ENCODE results near the gene AGAP1.

The AGAP1 gene

DNA sequence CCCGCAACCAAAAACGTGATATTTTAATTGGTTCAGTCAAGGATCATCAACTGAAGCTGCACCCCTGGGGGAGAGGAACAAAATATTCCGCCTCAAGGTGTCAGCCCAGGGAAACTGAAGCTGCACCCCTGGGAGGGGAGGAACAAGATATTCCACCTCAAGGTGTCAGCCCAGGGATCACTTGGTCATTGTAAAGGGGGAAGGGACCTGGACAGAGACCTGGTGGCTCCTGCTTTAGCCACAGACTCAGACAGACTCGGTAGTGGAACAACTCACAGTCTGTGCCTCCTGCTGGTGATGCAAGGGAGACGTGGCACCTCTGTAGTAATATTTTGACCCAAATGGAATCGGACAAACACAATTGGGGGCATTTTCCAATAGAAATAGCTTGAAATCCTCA, 599.3 kb downstream of the AGAP1 start:
- TF ChIP-seq POLR2AphosphoS5 (IDR thresholded peaks at IDR 0.05; ENCODE audit: low read depth, low read length) (no peak), SIN3A (IDR thresholded peaks at IDR 0.05; ENCODE audit: borderline replicate concordance, insufficient read depth, low read length) (no peak), FOXP2 (optimal IDR thresholded peaks at IDR 0.05; ENCODE audit: borderline replicate concordance, extremely low read depth, extremely low read length, insufficient read depth) (no peak), TAF1 (IDR thresholded peaks at IDR 0.05; ENCODE audit: borderline replicate concordance, insufficient read depth, low read length) (no peak)
- TF ChIP-seq, protein P1, sequence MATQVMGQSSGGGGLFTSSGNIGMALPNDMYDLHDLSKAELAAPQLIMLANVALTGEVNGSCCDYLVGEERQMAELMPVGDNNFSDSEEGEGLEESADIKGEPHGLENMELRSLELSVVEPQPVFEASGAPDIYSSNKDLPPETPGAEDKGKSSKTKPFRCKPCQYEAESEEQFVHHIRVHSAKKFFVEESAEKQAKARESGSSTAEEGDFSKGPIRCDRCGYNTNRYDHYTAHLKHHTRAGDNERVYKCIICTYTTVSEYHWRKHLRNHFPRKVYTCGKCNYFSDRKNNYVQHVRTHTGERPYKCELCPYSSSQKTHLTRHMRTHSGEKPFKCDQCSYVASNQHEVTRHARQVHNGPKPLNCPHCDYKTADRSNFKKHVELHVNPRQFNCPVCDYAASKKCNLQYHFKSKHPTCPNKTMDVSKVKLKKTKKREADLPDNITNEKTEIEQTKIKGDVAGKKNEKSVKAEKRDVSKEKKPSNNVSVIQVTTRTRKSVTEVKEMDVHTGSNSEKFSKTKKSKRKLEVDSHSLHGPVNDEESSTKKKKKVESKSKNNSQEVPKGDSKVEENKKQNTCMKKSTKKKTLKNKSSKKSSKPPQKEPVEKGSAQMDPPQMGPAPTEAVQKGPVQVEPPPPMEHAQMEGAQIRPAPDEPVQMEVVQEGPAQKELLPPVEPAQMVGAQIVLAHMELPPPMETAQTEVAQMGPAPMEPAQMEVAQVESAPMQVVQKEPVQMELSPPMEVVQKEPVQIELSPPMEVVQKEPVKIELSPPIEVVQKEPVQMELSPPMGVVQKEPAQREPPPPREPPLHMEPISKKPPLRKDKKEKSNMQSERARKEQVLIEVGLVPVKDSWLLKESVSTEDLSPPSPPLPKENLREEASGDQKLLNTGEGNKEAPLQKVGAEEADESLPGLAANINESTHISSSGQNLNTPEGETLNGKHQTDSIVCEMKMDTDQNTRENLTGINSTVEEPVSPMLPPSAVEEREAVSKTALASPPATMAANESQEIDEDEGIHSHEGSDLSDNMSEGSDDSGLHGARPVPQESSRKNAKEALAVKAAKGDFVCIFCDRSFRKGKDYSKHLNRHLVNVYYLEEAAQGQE (IDR thresholded peaks at IDR 0.05; ENCODE audit: insufficient read depth in 1 of 2, low read depth in 2 of 2, low read length in 2 of 2) = no peak

- TF ChIP-seq SIN3A (IDR thresholded peaks at IDR 0.05; ENCODE audit: borderline replicate concordance, insufficient read depth, low read length) = no peak
- no peak for TF ChIP-seq TAF1 (IDR thresholded peaks at IDR 0.05; ENCODE audit: borderline replicate concordance, insufficient read depth, low read length)
- TF ChIP-seq, protein P1 (IDR thresholded peaks at IDR 0.05; ENCODE audit: insufficient read depth in 1 of 2, low read depth in 2 of 2, low read length in 2 of 2) = no peak
- no peak for TF ChIP-seq POLR2AphosphoS5 (IDR thresholded peaks at IDR 0.05; ENCODE audit: low read depth, low read length)
- TF ChIP-seq FOXP2 (optimal IDR thresholded peaks at IDR 0.05; ENCODE audit: borderline replicate concordance, extremely low read depth, extremely low read length, insufficient read depth) = no peak
These were observed 601.7 kb downstream of the AGAP1 start for GRCh38 chr2:236095504-236095903.

GRCh38 chr2:236101311-236101950, 607.6 kb downstream of the AGAP1 start:
- no peak for TF ChIP-seq TAF1 (IDR thresholded peaks at IDR 0.05; ENCODE audit: borderline replicate concordance, insufficient read depth, low read length)
- no peak for TF ChIP-seq FOXP2 (optimal IDR thresholded peaks at IDR 0.05; ENCODE audit: borderline replicate concordance, extremely low read depth, extremely low read length, insufficient read depth)
- no peak for TF ChIP-seq POLR2AphosphoS5 (IDR thresholded peaks at IDR 0.05; ENCODE audit: low read depth, low read length)
- TF ChIP-seq, protein P1 (IDR thresholded peaks at IDR 0.05; ENCODE audit: insufficient read depth in 1 of 2, low read depth in 2 of 2, low read length in 2 of 2) = no peak
- TF ChIP-seq SIN3A (IDR thresholded peaks at IDR 0.05; ENCODE audit: borderline replicate concordance, insufficient read depth, low read length) = no peak

DNA sequence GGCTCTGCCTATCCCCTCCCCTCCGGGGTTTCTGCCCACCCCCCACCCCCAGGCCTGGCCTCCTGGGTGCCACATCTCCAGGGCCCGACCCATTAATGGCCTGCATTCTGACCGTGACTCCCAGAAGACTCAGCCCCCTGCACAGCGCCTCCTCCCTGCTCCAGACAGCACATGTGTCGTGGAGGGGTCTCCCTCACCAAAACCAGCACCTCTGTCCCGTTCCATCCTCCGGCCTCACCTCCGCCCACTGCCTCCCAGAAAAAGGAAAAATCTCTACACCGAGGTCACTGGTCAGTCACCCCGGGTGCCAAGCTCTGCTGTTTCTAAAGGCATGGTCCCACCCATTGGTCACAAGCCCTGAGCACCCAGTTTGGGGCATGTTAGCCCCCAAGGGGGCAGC, 609.1 kb downstream of the AGAP1 start:
- TF ChIP-seq, protein P1 (IDR thresholded peaks at IDR 0.05; ENCODE audit: insufficient read depth in 1 of 2, low read depth in 2 of 2, low read length in 2 of 2) = no peak
- TF ChIP-seq SIN3A (IDR thresholded peaks at IDR 0.05; ENCODE audit: borderline replicate concordance, insufficient read depth, low read length) = no peak
- no peak for TF ChIP-seq TAF1 (IDR thresholded peaks at IDR 0.05; ENCODE audit: borderline replicate concordance, insufficient read depth, low read length)
- TF ChIP-seq POLR2AphosphoS5 (IDR thresholded peaks at IDR 0.05; ENCODE audit: low read depth, low read length) = no peak
- no peak for TF ChIP-seq FOXP2 (optimal IDR thresholded peaks at IDR 0.05; ENCODE audit: borderline replicate concordance, extremely low read depth, extremely low read length, insufficient read depth)
